ENCODE measurements around the gene DYSF. TPM values are rescaled to one million over a fixed set of nuclear protein-coding genes. Genes with fewer than 3 reads are reported as not detected.

Gene DYSF
- total RNA-seq, 1 experiment from 2014 or later = 0.24 TPM

- POLR2A ChIA-PET (ENCODE audit: low non-redundant PET) = interaction anchor here (0.5 kb wide), 1 partner anchor 142 kb away, joined by 4 read pairs; no protein-coding TSS in a partner anchor
- no TSS peak for BruUV-seq (replicated peaks)
- DNase-seq (ENCODE audit: low spot score) = no peak
- H3K4me3 ChIP-seq (ENCODE audit: low read depth, low read length, poor library complexity, severe bottlenecking) = no peak overlapping the region
- no peaks in the 10 kb centered on the region for H3K36me3 ChIP-seq (ENCODE audit: insufficient read depth, low read length, poor library complexity, severe bottlenecking)
- no peaks in the 10 kb centered on the region for H3K9me3 ChIP-seq (ENCODE audit: low read depth, low read length, poor library complexity, severe bottlenecking)
- intact Hi-C loops (cut with micrococcal nuclease; ENCODE audit: unreplicated experiment) = no loop called here
- TF ChIP-seq CTCF (conservative IDR thresholded peaks at IDR 0.05; ENCODE audit: low read depth, low read length) = no peak
- TF ChIP-seq EZH2 (IDR thresholded peaks at IDR 0.05; ENCODE audit: borderline replicate concordance, low read depth, low read length, poor library complexity, severe bottlenecking) = no peak
- no peak overlapping the region for H3K27ac ChIP-seq (ENCODE audit: low read depth, low read length, poor library complexity, severe bottlenecking)
- no peaks in the 10 kb centered on the region for H3K4me1 ChIP-seq (ENCODE audit: insufficient read depth, low read length, poor library complexity, severe bottlenecking)
- no peaks in the 10 kb centered on the region for H3K27me3 ChIP-seq (replicated peaks; ENCODE audit: insufficient read depth, low read depth, low read length, poor library complexity)
- CTCF ChIA-PET = no interaction called here
Measured at GRCh38 chr2:71700041-71700657, 246.8 kb downstream of the DYSF start.

GRCh38 chr2:71700658-71701397, 247.5 kb downstream of the DYSF start:
- CTCF ChIA-PET = no interaction called here
- no peaks in the 10 kb centered on the region for H3K27me3 ChIP-seq (replicated peaks; ENCODE audit: insufficient read depth, low read depth, low read length, poor library complexity)
- BruUV-seq (replicated peaks) = no TSS peak
- no peak for TF ChIP-seq EZH2 (IDR thresholded peaks at IDR 0.05; ENCODE audit: borderline replicate concordance, low read depth, low read length, poor library complexity, severe bottlenecking)
- no peak for TF ChIP-seq CTCF (conservative IDR thresholded peaks at IDR 0.05; ENCODE audit: low read depth, low read length)
- intact Hi-C loops (cut with micrococcal nuclease; ENCODE audit: unreplicated experiment) = no loop called here
- POLR2A ChIA-PET (ENCODE audit: low non-redundant PET) = no interaction called here
- no peak for DNase-seq (ENCODE audit: low spot score)
- no peaks in the 10 kb centered on the region for H3K4me1 ChIP-seq (ENCODE audit: insufficient read depth, low read length, poor library complexity, severe bottlenecking)
- H3K36me3 ChIP-seq (ENCODE audit: insufficient read depth, low read length, poor library complexity, severe bottlenecking) = no peaks in the 10 kb centered on the region
- H3K27ac ChIP-seq (ENCODE audit: low read depth, low read length, poor library complexity, severe bottlenecking) = no peak overlapping the region
- no peak overlapping the region for H3K4me3 ChIP-seq (ENCODE audit: low read depth, low read length, poor library complexity, severe bottlenecking)
- no peaks in the 10 kb centered on the region for H3K9me3 ChIP-seq (ENCODE audit: low read depth, low read length, poor library complexity, severe bottlenecking)

GRCh38 chr2:71702071-71702970, 249.0 kb downstream of the DYSF start:
- TF ChIP-seq CTCF (conservative IDR thresholded peaks at IDR 0.05; ENCODE audit: low read depth, low read length) (no peak), EZH2 (IDR thresholded peaks at IDR 0.05; ENCODE audit: borderline replicate concordance, low read depth, low read length, poor library complexity, severe bottlenecking) (no peak)
- intact Hi-C loops (cut with micrococcal nuclease; ENCODE audit: unreplicated experiment) = no loop called here
- no peaks in the 10 kb centered on the region for H3K27me3 ChIP-seq (replicated peaks; ENCODE audit: insufficient read depth, low read depth, low read length, poor library complexity)
- no peak for DNase-seq (ENCODE audit: low spot score)
- H3K4me3 ChIP-seq (ENCODE audit: low read depth, low read length, poor library complexity, severe bottlenecking) = no peak overlapping the region
- H3K9me3 ChIP-seq (ENCODE audit: low read depth, low read length, poor library complexity, severe bottlenecking) = no peaks in the 10 kb centered on the region
- H3K27ac ChIP-seq (ENCODE audit: low read depth, low read length, poor library complexity, severe bottlenecking) = no peak overlapping the region
- ChIA-PET POLR2A (ENCODE audit: low non-redundant PET) (no interaction called here), CTCF (no interaction called here)
- H3K4me1 ChIP-seq (ENCODE audit: insufficient read depth, low read length, poor library complexity, severe bottlenecking) = no peaks in the 10 kb centered on the region
- no TSS peak for BruUV-seq (replicated peaks)
- no peaks in the 10 kb centered on the region for H3K36me3 ChIP-seq (ENCODE audit: insufficient read depth, low read length, poor library complexity, severe bottlenecking)
